Dedifferentiated amniotic fluid mesenchymal stem cell (primary cell): Measurements from ENCODE around the gene PRMT9.
A peak's percentile ranks its signal among the peaks of the same experiment; 100 is the strongest.

ENCODE experiments used
- DNase-seq: peaks from one replicate; pipeline ENCODE4 v3.0.0-alpha.2; 2016; ENCODE audit errors: extremely low spot score

The PRMT9 gene

DNA sequence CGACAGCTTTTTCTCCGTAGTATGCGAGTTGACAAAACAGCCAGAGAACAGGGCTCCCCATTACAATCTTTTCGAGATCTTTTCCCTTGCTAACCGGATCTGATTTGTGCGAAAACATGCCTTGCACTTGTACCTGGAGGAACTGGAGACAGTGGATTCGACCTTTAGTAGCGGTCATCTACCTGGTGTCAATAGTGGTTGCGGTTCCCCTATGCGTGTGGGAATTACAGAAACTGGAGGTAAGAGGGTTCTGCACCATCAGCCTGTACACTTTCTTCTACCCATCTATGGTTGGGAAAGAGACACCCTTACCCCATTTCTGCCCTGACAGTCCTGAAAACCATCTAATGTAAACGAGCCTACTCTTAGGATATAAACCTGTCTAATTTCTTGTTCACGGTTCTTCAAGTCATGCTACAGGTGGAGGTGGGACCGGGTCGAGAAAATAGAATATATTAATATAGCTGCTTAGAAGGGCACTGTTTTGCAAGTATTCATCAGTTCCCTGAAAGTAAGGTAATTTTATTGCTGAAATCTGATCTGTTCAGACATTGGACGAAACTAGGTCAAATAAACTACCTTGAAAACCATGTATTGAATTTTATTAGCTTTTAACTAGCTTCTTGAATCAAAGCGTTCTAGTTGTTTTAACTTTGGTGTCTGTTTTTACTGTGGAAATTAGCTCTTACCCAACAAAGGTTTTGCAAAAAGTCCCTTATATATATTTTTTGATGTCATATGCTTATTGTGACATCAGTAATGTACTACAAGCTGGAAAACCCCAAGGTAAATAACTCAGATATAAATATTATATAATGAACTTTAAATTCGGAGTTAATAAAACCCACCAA is 65.9 kb downstream of the PRMT9 start:
- no peak for DNase-seq

DNA sequence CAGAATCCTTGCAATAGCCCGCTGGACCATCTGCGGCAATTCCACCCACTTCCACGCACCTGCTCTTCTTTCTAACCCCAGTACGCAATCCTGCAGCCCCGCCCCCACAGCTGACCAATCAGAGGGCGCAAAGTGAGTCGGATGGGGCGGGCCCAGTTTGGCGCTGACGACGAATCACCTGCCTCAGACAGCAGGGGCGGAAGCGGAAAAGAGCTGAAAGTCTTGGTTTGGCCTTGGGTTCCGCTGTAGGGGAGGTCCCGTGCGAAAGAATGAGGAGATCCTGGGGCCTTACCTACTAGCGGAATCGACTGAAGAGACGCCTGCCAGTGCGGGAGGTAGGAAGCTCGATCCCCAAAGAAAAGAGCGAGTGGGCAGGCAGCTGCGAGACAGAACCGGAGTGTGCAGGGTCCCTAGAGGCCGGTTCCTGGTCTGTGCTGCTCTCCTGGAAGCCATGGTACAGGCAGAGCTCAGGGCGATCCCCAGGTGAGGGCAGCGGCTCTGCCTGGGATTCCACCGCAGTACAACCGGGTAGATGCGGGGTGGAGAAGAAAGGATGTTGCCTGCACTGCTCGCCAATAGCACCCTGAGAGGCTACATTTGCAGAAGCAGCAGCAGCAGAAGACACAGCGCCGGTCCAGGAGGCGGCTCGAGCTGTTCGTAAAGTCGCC is 66.7 kb downstream of the PRMT9 start, which contains the start of gene TMEM184C:
Gene TMEM184C, plus strand, starts transcription at position 225 of the 668 bp plus-strand sequence. CDS start 560 bp downstream, outside the sequence.
- peak; percentile 94 for DNase-seq

DNA sequence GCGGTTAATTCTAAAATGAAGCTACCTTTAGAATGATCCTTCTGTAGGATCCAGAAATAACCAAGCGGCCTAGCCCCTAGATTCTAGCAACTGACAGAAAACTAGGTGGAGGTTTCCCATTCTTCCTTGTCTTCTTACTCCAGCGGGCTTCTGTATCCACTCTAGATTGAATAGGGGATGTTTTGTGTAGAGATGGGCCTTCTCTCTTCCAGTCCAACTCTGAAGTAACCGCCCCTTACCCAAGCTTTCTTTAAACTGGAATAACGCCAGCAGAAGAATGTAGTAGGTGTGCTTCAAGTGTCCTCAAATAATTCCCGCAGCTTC is 67.2 kb downstream of the PRMT9 start:
- no peak for DNase-seq

DNA sequence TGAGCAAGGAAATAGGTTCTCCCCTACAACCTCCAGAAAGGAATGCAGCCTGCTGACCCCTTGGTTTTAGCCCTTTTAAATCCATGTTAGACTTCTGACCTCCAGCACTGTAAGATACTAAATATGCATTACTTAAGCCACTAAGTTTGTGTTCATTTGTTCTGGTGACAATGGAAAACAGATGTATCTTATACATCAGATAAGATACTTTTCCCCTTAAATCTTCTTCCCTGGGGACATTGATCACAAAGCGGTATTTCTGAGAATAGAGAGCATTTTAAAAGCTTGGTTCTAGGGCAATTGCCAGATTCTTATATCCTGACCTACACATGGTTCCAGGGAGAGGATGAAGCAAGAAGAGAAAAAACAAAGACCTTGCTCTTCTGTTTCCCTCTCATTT is 73.3 kb downstream of the PRMT9 start:
- no peak for DNase-seq

DNA sequence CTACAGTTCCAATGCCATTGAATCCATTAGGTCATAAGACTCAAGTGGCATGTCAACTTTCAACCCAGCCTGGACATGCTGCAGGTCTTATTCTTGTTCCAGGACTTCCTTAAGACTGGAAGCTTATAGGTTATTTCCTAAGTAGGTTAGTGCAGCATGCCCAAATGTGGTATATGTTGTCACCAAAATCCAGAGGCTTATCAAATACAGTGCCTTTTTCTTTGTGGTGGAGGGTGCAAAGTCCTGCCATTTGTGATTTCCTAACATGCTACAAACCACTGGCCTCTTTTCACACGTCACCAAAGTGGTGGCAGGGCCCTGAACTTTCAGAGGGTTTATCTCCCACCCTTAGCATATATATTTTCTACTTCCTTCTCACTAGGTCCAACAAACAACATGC is 76.5 kb downstream of the PRMT9 start:
- DNase-seq = no peak

DNA sequence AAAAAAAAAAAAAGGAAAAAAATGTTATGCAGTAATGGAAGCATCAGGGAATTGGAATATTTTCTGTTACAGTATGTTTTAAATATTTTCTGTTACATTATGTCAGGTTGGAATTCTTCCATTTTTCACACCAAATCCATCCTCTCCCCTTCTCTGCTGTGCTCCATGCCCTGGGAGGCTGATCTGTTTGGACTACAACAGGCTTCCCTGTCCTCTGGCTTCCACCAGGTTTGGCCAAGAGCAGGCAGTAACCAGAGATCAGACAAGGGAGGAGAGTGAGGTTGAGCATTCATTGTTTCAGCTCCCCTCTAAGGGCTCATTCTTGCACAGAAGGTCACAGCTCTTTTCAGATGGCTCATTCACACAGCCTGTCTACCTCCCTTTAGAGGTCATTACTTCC is 78.5 kb downstream of the PRMT9 start:
- no peak for DNase-seq

DNA sequence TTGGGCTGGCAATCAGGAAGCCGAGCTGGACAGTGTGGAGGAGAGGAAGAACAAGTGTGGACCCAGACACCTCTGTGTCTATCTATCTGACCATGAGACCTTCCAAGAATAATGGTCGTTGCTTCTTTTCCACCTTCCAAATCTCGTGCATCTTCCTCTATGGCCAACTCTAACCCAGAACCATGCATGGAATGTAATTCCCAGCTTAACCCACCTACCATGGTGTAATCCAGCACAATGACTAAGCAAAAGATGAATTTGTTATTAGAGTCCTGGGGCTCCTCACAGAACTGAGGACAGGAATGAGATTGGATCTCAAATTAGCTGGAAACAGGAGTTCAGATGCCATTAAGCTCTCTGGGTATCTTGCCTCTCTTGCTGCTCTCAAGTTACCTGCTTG is 84.2 kb downstream of the PRMT9 start:
- no peak for DNase-seq

DNA sequence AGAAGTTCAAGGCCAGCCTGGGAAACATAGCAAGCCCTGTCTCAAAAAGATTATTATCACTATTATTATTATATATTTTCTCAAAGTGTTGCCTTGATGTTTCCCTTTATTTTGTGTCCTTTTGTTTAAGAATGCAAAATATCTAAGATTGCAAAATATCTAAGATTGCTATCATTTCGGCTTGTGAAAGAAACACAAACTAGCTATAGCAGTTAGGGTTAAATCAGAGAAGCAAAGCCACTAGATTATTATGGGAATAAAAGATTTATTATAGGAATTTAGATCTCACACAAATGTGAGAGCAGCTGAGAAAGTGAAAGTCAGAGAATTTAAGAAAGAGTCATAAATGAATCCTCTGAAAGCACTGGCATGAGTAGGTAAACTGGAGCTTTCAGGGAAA is 84.8 kb downstream of the PRMT9 start:
- no peak for DNase-seq

DNA sequence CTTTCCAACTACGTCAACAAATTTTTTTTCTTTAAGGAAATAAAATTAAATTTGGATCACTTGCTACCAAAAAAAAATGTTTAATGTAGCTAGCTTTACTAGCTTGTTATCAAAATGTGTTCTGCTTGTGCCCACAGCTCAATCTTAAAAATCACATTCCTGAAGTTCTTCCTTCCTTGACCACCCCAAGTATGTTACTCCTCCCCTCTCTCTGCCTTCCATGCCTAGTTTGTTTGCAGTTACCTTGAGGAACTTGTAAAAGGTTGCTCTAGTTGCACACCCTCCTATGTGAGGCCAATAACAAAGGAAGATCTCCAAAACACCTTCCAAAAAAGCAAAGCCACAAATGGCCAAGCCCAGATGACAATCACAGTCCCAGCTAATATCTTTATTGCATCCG is 86.4 kb downstream of the PRMT9 start:
- no peak for DNase-seq

DNA sequence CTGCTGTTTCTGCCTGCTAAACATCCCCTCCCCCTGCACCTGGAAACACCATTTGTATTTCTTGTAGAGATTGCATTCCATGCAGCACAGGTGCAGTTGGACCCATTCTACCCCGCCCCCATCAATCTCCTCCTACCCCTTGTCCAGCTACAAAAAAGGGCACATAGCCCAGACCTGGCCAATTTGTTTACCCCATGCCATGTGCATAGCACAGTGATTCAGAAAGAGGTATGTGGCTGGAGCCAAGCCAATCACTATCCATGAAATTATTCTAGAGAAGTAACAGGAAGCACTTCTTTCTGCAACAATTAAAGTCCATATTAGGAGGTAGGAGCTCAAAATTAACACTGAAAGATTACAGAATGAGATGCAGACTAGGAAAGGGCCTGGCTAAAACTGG is 87.0 kb downstream of the PRMT9 start:
- DNase-seq = peak; percentile 82

DNA sequence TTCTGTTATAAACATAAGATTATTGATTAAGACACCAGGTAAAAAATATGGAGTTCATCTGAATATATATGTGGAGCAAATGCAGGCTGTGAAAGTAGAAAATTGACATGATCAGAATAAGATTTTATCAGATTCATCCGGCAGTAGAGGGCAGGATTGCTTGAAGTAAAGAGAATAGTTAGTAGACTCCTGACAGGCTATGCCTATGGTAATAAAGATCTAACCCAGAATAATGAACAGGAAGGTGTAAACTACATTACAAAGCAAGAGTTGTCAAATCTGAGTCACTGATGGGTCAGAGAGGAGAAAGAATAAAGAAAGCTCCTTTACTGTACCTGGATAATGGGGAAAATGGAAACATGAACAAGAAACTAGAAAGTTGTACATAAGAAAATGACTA is 87.6 kb downstream of the PRMT9 start:
- no peak for DNase-seq

DNA sequence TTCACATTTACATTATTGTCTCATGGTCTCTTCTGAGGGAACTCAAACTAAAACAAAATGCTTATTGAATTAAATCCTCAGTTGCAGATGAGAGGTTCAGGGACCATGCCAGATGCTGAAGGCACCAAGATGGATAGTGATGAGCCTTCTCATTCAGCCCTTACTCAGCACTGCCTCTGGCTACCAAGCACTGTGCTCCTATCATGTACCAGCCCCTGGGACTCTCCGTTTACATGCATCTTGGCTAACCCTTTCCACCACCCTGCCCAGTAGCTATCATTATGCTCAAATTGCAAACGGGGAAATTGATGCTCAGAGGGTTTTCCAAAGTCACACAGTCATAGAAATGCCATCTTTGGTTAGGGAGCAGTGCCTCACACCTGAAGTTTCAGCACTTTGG is 89.4 kb downstream of the PRMT9 start:
- no peak for DNase-seq

DNA sequence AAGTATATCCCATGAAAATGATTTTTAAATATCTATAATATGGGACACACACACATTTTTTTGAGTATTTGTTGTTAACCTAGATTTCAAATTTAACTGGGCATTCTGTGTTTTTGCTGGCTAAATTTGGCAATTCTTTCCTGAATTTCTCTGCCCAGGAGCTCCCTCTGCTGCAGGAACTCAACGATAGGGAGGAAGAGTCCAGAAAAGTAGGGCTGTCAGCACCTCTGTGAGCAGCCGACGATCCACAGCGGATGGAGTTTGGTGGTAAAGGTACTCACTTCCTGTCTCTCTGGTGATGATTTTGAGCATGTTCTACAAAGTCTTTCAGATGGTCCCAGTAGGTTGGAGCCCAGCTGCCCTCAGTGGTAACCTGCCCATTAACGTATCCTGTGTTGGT is 89.9 kb downstream of the PRMT9 start:
- no peak for DNase-seq

DNA sequence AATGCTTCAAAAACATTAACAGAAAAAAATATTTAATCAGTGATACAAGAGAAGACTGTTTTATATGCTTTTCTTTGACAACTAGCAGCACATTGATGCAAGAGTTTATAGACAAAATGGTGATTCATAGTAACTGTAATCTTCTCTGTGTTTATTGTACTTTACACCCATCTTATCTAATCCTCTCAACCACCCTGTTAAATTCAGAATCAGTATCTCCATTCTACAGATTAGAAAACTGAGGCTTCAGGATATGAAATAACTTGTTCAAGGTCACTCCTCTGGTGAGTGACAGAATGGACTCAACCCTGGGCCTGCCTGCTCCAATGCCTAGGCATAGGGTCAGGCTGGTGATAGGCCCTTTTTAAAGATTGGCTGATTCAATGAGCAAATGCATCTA is 92.9 kb downstream of the PRMT9 start:
- no peak for DNase-seq

DNA sequence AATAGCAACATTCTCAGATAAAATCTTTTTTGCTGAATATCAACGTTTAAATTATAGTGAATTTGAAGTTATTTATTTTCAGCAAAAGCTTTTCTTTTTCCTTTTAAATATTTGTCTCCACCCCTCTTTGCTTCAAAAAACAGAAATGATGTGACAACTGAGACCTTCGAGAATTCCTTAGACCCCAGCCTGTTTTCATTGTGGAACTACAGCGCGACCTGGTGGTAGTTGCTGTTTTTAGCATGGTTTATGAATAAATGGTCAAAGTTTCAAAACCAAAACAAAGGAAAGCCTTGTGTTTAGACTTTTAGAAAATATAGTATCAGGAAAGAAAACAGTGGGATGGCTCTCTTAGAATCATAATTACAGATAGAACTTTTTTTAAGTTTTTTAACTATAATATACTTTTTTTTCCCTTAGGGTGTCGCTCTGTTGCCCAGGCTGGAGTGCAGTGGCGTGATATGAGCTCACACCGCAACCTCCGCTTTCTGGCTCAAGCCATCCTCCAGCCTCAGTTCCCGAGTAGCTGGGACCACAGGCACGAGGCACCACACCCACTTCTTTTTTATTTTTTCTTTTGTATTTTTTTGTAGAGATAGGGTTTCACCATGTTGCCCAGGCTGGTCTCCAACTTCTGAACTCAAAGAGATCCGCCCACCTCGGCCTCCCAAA is 93.6 kb downstream of the PRMT9 start:
- DNase-seq = peak; percentile 82

DNA sequence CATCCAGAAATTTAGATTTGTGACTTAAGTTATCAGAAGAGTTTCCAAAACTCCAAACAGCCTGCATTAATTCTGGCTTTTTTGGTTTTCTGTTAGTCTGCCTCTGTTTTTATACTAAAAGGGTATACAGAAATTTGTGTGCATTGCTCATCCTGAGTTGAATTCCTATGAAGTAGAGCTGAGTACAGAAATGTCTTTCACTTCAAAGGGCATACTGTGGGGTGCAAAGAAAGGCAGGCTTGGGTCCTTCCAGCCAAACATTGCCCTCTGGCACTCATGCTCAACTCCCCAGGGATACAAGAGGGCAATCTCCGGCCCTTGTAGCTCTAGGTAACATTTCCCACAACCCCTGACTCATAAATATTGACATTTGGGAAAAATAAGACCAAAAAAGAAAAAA is 94.4 kb downstream of the PRMT9 start:
- no peak for DNase-seq
